Measurements from ENCODE around the gene WFDC1.
"Not testable (repeated sequence)": the region's sequence is repeated elsewhere in the genome, so short reads cannot be mapped to it uniquely, and the experiment has no call there.

Gene WFDC1

GRCh38 chr16:84327926-84328505, 33.3 kb downstream of the WFDC1 start:
- no peak for DNase-seq (ENCODE audit: low read depth)

- DNase-seq (ENCODE audit: low read depth), result no peak
Observed at GRCh38 chr16:84329016-84329415, 34.3 kb downstream of the WFDC1 start.

- no peak for DNase-seq (ENCODE audit: low read depth)
Observed at GRCh38 chr16:84329843-84330684, 35.4 kb downstream of the WFDC1 start.

- DNase-seq (ENCODE audit: low read depth), result no peak
Observed at GRCh38 chr16:84330685-84331050, 36.0 kb downstream of the WFDC1 start.

GRCh38 chr16:84331998-84332780, 37.5 kb downstream of the WFDC1 start:
- no peak for DNase-seq (ENCODE audit: low read depth)

- no peak for DNase-seq (ENCODE audit: low read depth)
Observed at GRCh38 chr16:84332975-84333684, 38.5 kb downstream of the WFDC1 start.

- no peak for DNase-seq (ENCODE audit: low read depth)
Observed at GRCh38 chr16:84334058-84334457, 39.4 kb downstream of the WFDC1 start.

GRCh38 chr16:84334482-84334881, 39.8 kb downstream of the WFDC1 start:
- no peak for DNase-seq (ENCODE audit: low read depth)

- DNase-seq (ENCODE audit: low read depth), result not testable (repeated sequence)
Observed at GRCh38 chr16:84337236-84337635, 42.6 kb downstream of the WFDC1 start.

- no peak for DNase-seq (ENCODE audit: low read depth)
Observed at GRCh38 chr16:84339311-84339710, 44.6 kb downstream of the WFDC1 start.

- DNase-seq (ENCODE audit: low read depth), result no peak
Observed at GRCh38 chr16:84339766-84340165, 45.1 kb downstream of the WFDC1 start.

GRCh38 chr16:84340325-84341040, 45.8 kb downstream of the WFDC1 start:
- no peak for DNase-seq (ENCODE audit: low read depth)

- DNase-seq (ENCODE audit: low read depth), result no peak
Observed at GRCh38 chr16:84341528-84342295, 47.0 kb downstream of the WFDC1 start.

- not testable (repeated sequence) for DNase-seq (ENCODE audit: low read depth)
Observed at GRCh38 chr16:84343800-84344199, 49.1 kb downstream of the WFDC1 start.

GRCh38 chr16:84344781-84345180, 50.1 kb downstream of the WFDC1 start:
- no peak for DNase-seq (ENCODE audit: low read depth)

GRCh38 chr16:84347161-84347560, 52.5 kb downstream of the WFDC1 start:
- DNase-seq (ENCODE audit: low read depth), result no peak

- DNase-seq (ENCODE audit: low read depth), result no peak
Observed at GRCh38 chr16:84348386-84348888, 53.8 kb downstream of the WFDC1 start.

- DNase-seq (ENCODE audit: low read depth), result no peak
Observed at GRCh38 chr16:84349862-84350684, 55.4 kb downstream of the WFDC1 start.

GRCh38 chr16:84350685-84351400, 56.2 kb downstream of the WFDC1 start:
- DNase-seq (ENCODE audit: low read depth), result no peak
